B cell (primary cell): ENCODE data around the gene PRAME. TPM values are rescaled to one million over a fixed set of nuclear protein-coding genes. Genes with fewer than 3 reads are reported as not detected.

Experiments used
- ATAC-seq: fragments of 200-7000 bp; cut with Tn5 transposase; one replicate; pipeline ENCODE4 v1.10.0; 2021; ENCODE audit warnings: low read depth, mild to moderate bottlenecking, moderate number of reproducible peaks, moderate library complexity
- CTCF ChIA-PET: fragments of 350-600 bp; sonication (Branson Sonifier 250); formaldehyde crosslinking; loops from one replicate; lab custom pipeline; 2021; ENCODE audit warnings: antibody characterized with exemption, inconsistent platforms; lab: Charles Lee
- POLR2A ChIA-PET: fragments of 350-600 bp; sonication (Branson Sonifier 250); formaldehyde crosslinking; loops from one replicate; lab custom pipeline; 2021; ENCODE audit warnings: antibody characterized with exemption; lab: Charles Lee
- DNase-seq: peaks from one replicate; pipeline ENCODE4 v3.0.0; 2013
- H2AFZ ChIP-seq: 2 replicates; pipeline ENCODE4 v1.6.1; 2012; ENCODE audit warnings: mild to moderate bottlenecking, low read depth, low read length; ENCODE audit not compliant: insufficient read depth, poor library complexity, severe bottlenecking
- H3K27ac ChIP-seq, 2 donors: 1 replicate in 1 of 2; 2 replicates in 1 of 2; pipeline ENCODE4 v1.5.1; 2012 to 2013; ENCODE audit warnings: low read length in 2 of 2, mild to moderate bottlenecking in 2 of 2, moderate library complexity in 1 of 2
- H3K27me3 ChIP-seq, 4 experiments: fragments of 200-600 bp in 1 of 4; sonication (generic) in 1 of 4; replicated peaks in 1 of 4; 1 replicate in 2 of 4; 2 replicates in 2 of 4; pipeline versions ENCODE4 v1.6.1 to v1.7.0; 2013 to 2016; ENCODE audit warnings: low read length in 3 of 4, mild to moderate bottlenecking in 2 of 4, mixed read lengths in 1 of 4, moderate library complexity in 1 of 4; ENCODE audit not compliant: insufficient read depth in 4 of 4, control insufficient read depth in 3 of 4; ENCODE audit errors: control extremely low read depth in 1 of 4
- H3K36me3 ChIP-seq, 2 experiments: replicated peaks in 1 of 2; 1 replicate in 1 of 2; 2 replicates in 1 of 2; pipeline versions ENCODE4 v1.6.1 to v1.7.1; 2013; ENCODE audit warnings: low read length in 1 of 2; ENCODE audit not compliant: insufficient read depth in 2 of 2, control insufficient read depth in 1 of 2; ENCODE audit errors: control extremely low read depth in 1 of 2, extremely low read depth in 1 of 2
- H3K4me1 ChIP-seq, 2 donors: fragments of 200-600 bp in 1 of 2; sonication (generic) in 1 of 2; 1 replicate in 1 of 2; 2 replicates in 1 of 2; pipeline versions ENCODE4 v1.5.1 to v1.6.1; 2013 to 2017; ENCODE audit warnings: low read length in 2 of 2; ENCODE audit not compliant: control insufficient read depth in 2 of 2, insufficient read depth in 2 of 2
- H3K4me2 ChIP-seq: replicated peaks from 2 replicates; pipeline ENCODE3; 2012; ENCODE audit warnings: mild to moderate bottlenecking, low read depth, low read length; ENCODE audit not compliant: poor library complexity, severe bottlenecking
- H3K4me3 ChIP-seq, 5 experiments: fragments of 200-600 bp in 1 of 5; sonication (generic) in 1 of 5; 1 replicate in 3 of 5; 2 replicates in 2 of 5; pipeline versions ENCODE4 v1.5.1 to v1.7.0; 2011 to 2016; ENCODE audit warnings: low read length in 4 of 5, mild to moderate bottlenecking in 4 of 5, low read depth in 2 of 5, control low read depth in 1 of 5, moderate library complexity in 1 of 5; ENCODE audit not compliant: insufficient read depth in 1 of 5; ENCODE audit errors: control extremely low read depth in 1 of 5, extremely low read depth in 1 of 5
- H3K79me2 ChIP-seq: fragments of 200-600 bp; sonication (generic); one replicate; pipeline ENCODE4 v1.6.0; 2016; ENCODE audit warnings: low read length; ENCODE audit not compliant: control insufficient read depth, insufficient read depth
- H3K9ac ChIP-seq: fragments of 200-600 bp; sonication (generic); 2 replicates; pipeline ENCODE4 v1.6.1; 2017; ENCODE audit warnings: mild to moderate bottlenecking, low read length, moderate library complexity
- H3K9me3 ChIP-seq, 3 donors: one replicate each; pipeline versions ENCODE4 v1.6.1 to v1.7.1; 2013; ENCODE audit warnings: low read length in 2 of 3; ENCODE audit not compliant: control insufficient read depth in 2 of 3, insufficient read depth in 1 of 3; ENCODE audit errors: control extremely low read depth in 1 of 3
- H4K20me1 ChIP-seq: 2 replicates; pipeline ENCODE4 v1.6.0; 2012; ENCODE audit warnings: mild to moderate bottlenecking, low read length; ENCODE audit not compliant: insufficient read depth, control insufficient read depth, poor library complexity, severe bottlenecking
- H3K27ac Mint-ChIP-seq: one replicate; pipeline ENCODE4 v1.8.0; 2021; ENCODE audit warnings: mixed read lengths
- H3K27me3 Mint-ChIP-seq: one replicate; pipeline ENCODE4 v1.8.0; 2021; ENCODE audit warnings: mixed read lengths
- H3K4me1 Mint-ChIP-seq: one replicate; pipeline ENCODE4 v1.8.0; 2021; ENCODE audit warnings: mixed read lengths
- H3K4me3 Mint-ChIP-seq: one replicate; pipeline ENCODE4 v1.8.0; 2021; ENCODE audit warnings: mixed read lengths
- H3K9me3 Mint-ChIP-seq: one replicate; pipeline ENCODE4 v1.8.0; 2022; ENCODE audit warnings: mixed read lengths; ENCODE audit not compliant: insufficient read depth
- CTCF ChIP-seq: fragments of 200-600 bp; IDR thresholded peaks from one replicate; pipeline ENCODE4 v1.8.0; 2022; ENCODE audit warnings: antibody characterized with exemption, mild to moderate bottlenecking
- EZH2 ChIP-seq: IDR thresholded peaks from 2 replicates; pipeline ENCODE4 v1.6.1; 2012; ENCODE audit warnings: borderline replicate concordance, low read depth, mild to moderate bottlenecking, moderate library complexity, low read length; ENCODE audit not compliant: insufficient read depth, poor library complexity, severe bottlenecking
- WGBS: methylation state at CpG from one replicate; pipeline ENCODE4 v1.1.5; 2013; ENCODE audit warnings: missing lambda C conversion rate; ENCODE audit not compliant: insufficient coverage; 5-methylcytosine and 5-hydroxymethylcytosine counted together
- intact Hi-C: fragments of 100-400 bp; cut with micrococcal nuclease; formaldehyde crosslinking; loops from one replicate; pipeline ENCODE4 v1.10.0; 2022
- polyA plus RNA-seq: library from polyadenylated mRNA; depleted of rRNA; stranded (reverse); fragments of >200 nt; gene quantifications from 2 replicates; pipeline ENCODE4 v1.2.3, GENCODE V29; 2012
- total RNA-seq, 2 donors: library from RNA; stranded (reverse); fragments of 120-200 nt in 1 of 2; gene quantifications; 1 replicate in 1 of 2; 2 replicates in 1 of 2; pipeline versions ENCODE4 v1.2.3 to v1.2.4, GENCODE V29; 2013 to 2022

Gene PRAME
- total and polyA plus RNA-seq, 2 donors (not counting 1 experiment from before 2014, with no cell fraction given) = 0.63 TPM; not detected in 1

- no peak overlapping the region for H2AFZ ChIP-seq
- Mint-ChIP-seq H3K27ac (no peak overlapping the region), H3K4me1 (peaks cover 3% of the 10 kb centered on the region), H3K9me3 (no peaks in the 10 kb centered on the region), H3K27me3 (no peaks in the 10 kb centered on the region), H3K4me3 (no peak overlapping the region)
- POLR2A ChIA-PET = no interaction called here
- no peaks in the 10 kb centered on the region for H4K20me1 ChIP-seq
- intact Hi-C loops = no loop called here
- no peak overlapping the region for H3K4me2 ChIP-seq
- no peak overlapping the region for H3K9ac ChIP-seq
- ATAC-seq = no peak
- H3K4me1 ChIP-seq = peaks cover 3% of the 10 kb centered on the region in 2 donors
- no CpG with 5 or more reads among the region's 8 CpGs for WGBS
- no peak overlapping the region for H3K4me3 ChIP-seq
- H3K36me3 ChIP-seq = no peaks in the 10 kb centered on the region
- peaks cover 0 to 11% (median 0%) of the 10 kb centered on the region in 3 donors for H3K9me3 ChIP-seq
- CTCF ChIA-PET = interaction anchor here (0.9 to 2.1 kb wide), 8 partner anchors 10 to 232 kb away, joined by 3 to 9 read pairs (median 4); no protein-coding TSS in a partner anchor
- DNase-seq = no peak
- no peaks in the 10 kb centered on the region for H3K27me3 ChIP-seq
- TF ChIP-seq EZH2 = no peak
- no peak for TF ChIP-seq CTCF
- H3K27ac ChIP-seq = no peak overlapping the region
- H3K79me2 ChIP-seq = no peaks in the 10 kb centered on the region
Measured at GRCh38 chr22:22553735-22554586, 5.1 kb downstream of the PRAME start.

GRCh38 chr22:22553141-22553540 is 5.9 kb downstream of the PRAME start:
- DNase-seq = no peak
- Mint-ChIP-seq H3K27me3 (no peaks in the 10 kb centered on the region), H3K4me3 (no peak overlapping the region), H3K27ac (no peak overlapping the region), H3K9me3 (no peaks in the 10 kb centered on the region), H3K4me1 (peaks cover 1% of the 10 kb centered on the region)
- ChIA-PET CTCF (interaction anchor here (0.9 to 1.7 kb wide), 6 partner anchors 8 to 345 kb away, joined by 4 to 7 read pairs (median 4); no protein-coding TSS in a partner anchor), POLR2A (no interaction called here)
- H3K4me1 ChIP-seq = peaks cover 0 to 1% of the 10 kb centered on the region in 2 donors
- ATAC-seq = no peak
- no peaks in the 10 kb centered on the region for H3K79me2 ChIP-seq
- no peaks in the 10 kb centered on the region for H4K20me1 ChIP-seq
- no peak overlapping the region for H3K9ac ChIP-seq
- H2AFZ ChIP-seq = no peak overlapping the region
- H3K36me3 ChIP-seq = no peaks in the 10 kb centered on the region
- intact Hi-C loops = no loop called here
- no CpG with 5 or more reads among the region's 1 CpG for WGBS
- peaks cover 0 to 8% (median 0%) of the 10 kb centered on the region in 3 donors for H3K9me3 ChIP-seq
- no peak overlapping the region for H3K4me3 ChIP-seq
- no peak overlapping the region for H3K4me2 ChIP-seq
- TF ChIP-seq CTCF (no peak), EZH2 (no peak)
- no peak overlapping the region for H3K27ac ChIP-seq
- H3K27me3 ChIP-seq = no peaks in the 10 kb centered on the region
